22Rv1 (cell line): ENCODE data around the gene SLC8A1.

Experiments used
- ZFX ChIP-seq: fragments of 450-650 bp; IDR thresholded peaks from 2 replicates; pipeline ENCODE4 v1.6.1; 2017; ENCODE audit warnings: antibody characterized with exemption, borderline replicate concordance
- TF ChIP-seq, protein P1 (sequence below): fragments of 450-650 bp; IDR thresholded peaks from 2 replicates; pipeline ENCODE4 v1.5.1; 2017; ENCODE audit warnings: mild to moderate bottlenecking

DNA sequence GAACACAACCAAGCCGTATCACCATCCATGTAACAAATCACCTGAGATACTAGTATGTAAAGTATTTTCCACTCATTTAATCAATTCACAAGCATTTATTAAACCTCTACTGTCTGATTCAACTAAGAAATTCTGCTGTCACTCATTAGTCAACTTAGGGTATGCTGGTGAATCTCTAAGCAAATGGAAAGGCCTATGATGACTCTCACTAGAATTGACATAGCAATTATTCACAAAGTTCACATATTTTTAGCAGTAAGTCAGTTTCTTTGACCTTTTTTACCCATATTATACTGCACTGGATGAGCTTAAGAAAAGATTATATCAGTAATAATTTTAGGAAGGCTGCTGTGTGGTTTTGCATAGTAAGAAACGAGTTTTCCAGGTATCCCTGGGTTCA lies 130.1 kb downstream of the SLC8A1 start:
- TF ChIP-seq, protein P1, sequence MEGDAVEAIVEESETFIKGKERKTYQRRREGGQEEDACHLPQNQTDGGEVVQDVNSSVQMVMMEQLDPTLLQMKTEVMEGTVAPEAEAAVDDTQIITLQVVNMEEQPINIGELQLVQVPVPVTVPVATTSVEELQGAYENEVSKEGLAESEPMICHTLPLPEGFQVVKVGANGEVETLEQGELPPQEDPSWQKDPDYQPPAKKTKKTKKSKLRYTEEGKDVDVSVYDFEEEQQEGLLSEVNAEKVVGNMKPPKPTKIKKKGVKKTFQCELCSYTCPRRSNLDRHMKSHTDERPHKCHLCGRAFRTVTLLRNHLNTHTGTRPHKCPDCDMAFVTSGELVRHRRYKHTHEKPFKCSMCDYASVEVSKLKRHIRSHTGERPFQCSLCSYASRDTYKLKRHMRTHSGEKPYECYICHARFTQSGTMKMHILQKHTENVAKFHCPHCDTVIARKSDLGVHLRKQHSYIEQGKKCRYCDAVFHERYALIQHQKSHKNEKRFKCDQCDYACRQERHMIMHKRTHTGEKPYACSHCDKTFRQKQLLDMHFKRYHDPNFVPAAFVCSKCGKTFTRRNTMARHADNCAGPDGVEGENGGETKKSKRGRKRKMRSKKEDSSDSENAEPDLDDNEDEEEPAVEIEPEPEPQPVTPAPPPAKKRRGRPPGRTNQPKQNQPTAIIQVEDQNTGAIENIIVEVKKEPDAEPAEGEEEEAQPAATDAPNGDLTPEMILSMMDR, result no peak
- TF ChIP-seq ZFX, result no peak
